ENCODE results near the gene PCIF1.
"Not testable (repeated sequence)": the region's sequence is repeated elsewhere in the genome, so short reads cannot be mapped to it uniquely, and the experiment has no call there.

The PCIF1 gene

DNA sequence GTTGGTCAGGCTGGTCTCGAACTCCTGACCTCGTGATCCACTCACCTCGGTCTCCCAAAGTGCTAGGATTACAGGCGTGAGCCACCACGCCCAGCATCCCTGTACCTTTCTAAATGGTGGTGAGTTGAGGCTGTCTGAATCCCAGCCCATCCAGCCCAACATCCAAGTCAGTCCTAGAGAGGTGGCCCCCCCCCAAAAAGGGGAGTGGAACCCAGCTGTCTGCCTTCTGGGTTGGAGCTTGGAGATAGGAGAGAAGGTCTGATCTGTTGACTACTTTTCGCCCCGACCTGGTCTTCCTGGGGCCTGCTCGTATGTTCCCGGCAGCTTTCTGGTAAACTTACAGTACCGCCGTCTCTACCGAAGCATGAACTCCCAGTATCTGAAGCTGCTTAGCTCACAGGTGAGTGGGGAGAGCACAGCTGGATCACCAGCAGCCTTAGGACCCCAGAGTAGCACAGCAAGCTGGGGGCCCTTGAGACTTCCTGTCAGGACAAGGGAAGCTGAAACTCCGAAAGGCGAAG, 37.8 kb upstream of the PCIF1 start:
- peaks cover 12% of the 10 kb centered on the region for H3K36me3 ChIP-seq (ENCODE audit: control insufficient read depth, insufficient read depth, low read length)
- H3K4me3 ChIP-seq (ENCODE audit: low read length) = no peak overlapping the region
- no peak overlapping the region for H3K9ac ChIP-seq (ENCODE audit: low read length)
- no peaks in the 10 kb centered on the region for H3K9me3 ChIP-seq (ENCODE audit: control insufficient read depth, low read length)
- H3K4me1 ChIP-seq (ENCODE audit: control insufficient read depth, insufficient read depth, low read length) = peaks cover 10% of the 10 kb centered on the region
- no peaks in the 10 kb centered on the region for H3K27me3 ChIP-seq (ENCODE audit: control insufficient read depth, insufficient read depth, low read length)

DNA sequence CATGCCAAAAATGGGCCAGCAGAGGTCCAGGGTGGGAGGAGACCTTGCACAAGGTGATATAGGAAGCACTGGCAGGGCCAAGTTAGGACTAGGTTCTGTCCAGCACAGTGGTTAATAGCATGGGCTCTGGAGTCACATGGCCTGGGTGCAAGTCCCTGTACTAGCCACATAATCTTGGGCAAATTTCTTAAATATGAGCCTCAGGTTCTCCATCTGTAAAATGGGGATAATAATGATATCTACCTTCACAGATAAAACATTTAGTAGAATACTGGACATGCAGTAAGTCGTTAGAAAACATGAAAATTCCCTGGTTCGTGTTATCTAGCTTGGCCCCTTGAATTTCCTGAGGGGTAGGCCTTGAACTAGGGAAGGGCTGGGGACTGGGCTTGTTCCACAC, 37.2 kb upstream of the PCIF1 start:
- peaks cover 4% of the 10 kb centered on the region for H3K4me1 ChIP-seq (ENCODE audit: control insufficient read depth, insufficient read depth, low read length)
- H3K9me3 ChIP-seq (ENCODE audit: control insufficient read depth, low read length) = no peaks in the 10 kb centered on the region
- H3K4me3 ChIP-seq (ENCODE audit: low read length) = no peak overlapping the region
- H3K36me3 ChIP-seq (ENCODE audit: control insufficient read depth, insufficient read depth, low read length) = peaks cover 12% of the 10 kb centered on the region
- H3K27me3 ChIP-seq (ENCODE audit: control insufficient read depth, insufficient read depth, low read length) = no peaks in the 10 kb centered on the region
- H3K9ac ChIP-seq (ENCODE audit: low read length) = no peak overlapping the region

DNA sequence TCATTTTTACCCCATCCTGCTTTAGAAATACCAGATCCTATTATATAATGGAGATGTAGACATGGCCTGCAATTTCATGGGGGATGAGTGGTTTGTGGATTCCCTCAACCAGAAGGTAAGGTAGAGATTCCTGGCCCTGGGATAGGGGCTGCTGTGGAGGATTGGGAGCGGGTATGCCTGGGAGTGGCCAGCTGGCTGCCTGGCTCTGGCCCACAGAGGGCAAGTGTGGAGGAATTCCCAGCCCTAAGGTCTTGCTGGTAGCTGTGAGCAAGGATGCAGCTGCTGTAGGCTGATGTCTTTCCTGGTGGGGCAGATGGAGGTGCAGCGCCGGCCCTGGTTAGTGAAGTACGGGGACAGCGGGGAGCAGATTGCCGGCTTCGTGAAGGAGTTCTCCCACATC, 36.8 kb upstream of the PCIF1 start:
- Histone ChIP-seq H3K9ac (ENCODE audit: low read length) (no peak overlapping the region), H3K36me3 (ENCODE audit: control insufficient read depth, insufficient read depth, low read length) (peaks cover 12% of the 10 kb centered on the region), H3K4me3 (ENCODE audit: low read length) (no peak overlapping the region), H3K27me3 (ENCODE audit: control insufficient read depth, insufficient read depth, low read length) (no peaks in the 10 kb centered on the region), H3K9me3 (ENCODE audit: control insufficient read depth, low read length) (no peaks in the 10 kb centered on the region), H3K4me1 (ENCODE audit: control insufficient read depth, insufficient read depth, low read length) (peaks cover under 1% of the 10 kb centered on the region)

DNA sequence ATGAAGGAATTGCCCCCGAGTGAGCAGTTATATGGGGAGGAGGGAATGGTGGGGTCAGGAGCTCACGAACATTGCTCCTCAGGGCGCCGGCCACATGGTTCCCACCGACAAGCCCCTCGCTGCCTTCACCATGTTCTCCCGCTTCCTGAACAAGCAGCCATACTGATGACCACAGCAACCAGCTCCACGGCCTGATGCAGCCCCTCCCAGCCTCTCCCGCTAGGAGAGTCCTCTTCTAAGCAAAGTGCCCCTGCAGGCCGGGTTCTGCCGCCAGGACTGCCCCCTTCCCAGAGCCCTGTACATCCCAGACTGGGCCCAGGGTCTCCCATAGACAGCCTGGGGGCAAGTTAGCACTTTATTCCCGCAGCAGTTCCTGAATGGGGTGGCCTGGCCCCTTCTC, 36.2 kb upstream of the PCIF1 start:
- Histone ChIP-seq H3K4me3 (ENCODE audit: low read length) (no peak overlapping the region), H3K9ac (ENCODE audit: low read length) (no peak overlapping the region), H3K4me1 (ENCODE audit: control insufficient read depth, insufficient read depth, low read length) (no peaks in the 10 kb centered on the region), H3K36me3 (ENCODE audit: control insufficient read depth, insufficient read depth, low read length) (peaks cover 12% of the 10 kb centered on the region), H3K27me3 (ENCODE audit: control insufficient read depth, insufficient read depth, low read length) (no peaks in the 10 kb centered on the region), H3K9me3 (ENCODE audit: control insufficient read depth, low read length) (no peaks in the 10 kb centered on the region)

DNA sequence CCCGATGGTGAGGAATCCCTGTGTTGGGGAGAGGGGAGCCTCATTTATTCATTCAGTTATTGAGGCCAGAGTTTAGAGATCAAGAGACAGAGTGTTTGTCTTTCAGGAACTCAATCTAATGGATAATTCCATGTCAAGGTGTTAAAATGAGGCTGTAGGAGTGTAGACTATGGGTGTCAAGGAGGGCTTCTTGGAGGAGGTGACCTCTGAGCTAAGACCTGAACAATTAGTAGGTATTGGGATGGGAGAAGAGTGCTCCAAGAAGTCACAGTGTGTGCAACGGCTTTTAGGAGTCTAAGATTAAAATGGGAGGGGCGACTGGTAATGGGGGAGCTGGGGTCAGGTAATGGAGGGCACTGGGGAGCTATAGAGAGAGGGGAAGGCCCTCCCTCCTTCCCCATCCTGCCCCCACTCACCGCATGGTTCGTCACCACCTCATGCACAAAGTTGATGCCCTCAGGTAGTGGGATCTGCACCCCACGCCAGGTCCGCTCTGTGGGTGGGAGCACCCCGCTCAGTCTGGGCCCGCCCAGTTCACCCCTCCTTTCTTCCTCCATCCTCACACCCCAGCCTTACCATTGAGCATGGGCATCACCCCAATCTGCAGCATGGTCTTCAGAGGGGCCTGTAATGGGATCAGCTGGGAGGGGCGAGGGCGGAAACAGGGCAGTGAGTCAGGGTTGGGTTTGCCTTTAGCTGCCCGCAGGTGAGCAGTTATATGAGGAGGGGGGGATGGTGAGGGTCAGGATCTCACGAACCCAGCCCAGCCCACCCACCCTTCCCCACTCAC, 35.2 kb upstream of the PCIF1 start:
- H3K27me3 ChIP-seq (ENCODE audit: control insufficient read depth, insufficient read depth, low read length) = no peaks in the 10 kb centered on the region
- no peaks in the 10 kb centered on the region for H3K4me1 ChIP-seq (ENCODE audit: control insufficient read depth, insufficient read depth, low read length)
- H3K9me3 ChIP-seq (ENCODE audit: control insufficient read depth, low read length) = no peaks in the 10 kb centered on the region
- H3K4me3 ChIP-seq (ENCODE audit: low read length) = no peak overlapping the region
- H3K9ac ChIP-seq (ENCODE audit: low read length) = no peak overlapping the region
- H3K36me3 ChIP-seq (ENCODE audit: control insufficient read depth, insufficient read depth, low read length) = peaks cover 9% of the 10 kb centered on the region

DNA sequence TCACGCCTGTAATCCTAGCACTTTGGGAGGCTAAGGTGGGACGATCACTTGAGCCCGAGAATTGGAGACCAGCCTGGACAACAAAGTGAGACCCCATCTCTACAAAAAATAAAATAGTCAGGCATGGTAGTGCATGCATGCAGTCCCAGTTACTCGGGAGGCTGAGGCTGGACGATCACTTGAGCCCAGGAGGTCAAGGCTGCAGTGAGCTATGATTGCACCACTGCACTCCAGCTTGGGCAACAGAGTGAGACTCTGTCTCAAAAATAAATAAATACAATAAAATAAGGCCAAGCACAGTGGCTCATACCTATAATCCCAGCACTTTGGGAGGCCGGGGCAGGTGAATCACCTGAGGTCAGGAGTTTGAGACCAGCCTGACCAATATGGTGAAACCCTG, 33.2 kb upstream of the PCIF1 start:
- not testable (repeated sequence) for H3K9ac ChIP-seq (ENCODE audit: low read length); H3K4me1 ChIP-seq (ENCODE audit: control insufficient read depth, insufficient read depth, low read length); H3K27me3 ChIP-seq (ENCODE audit: control insufficient read depth, insufficient read depth, low read length); H3K36me3 ChIP-seq (ENCODE audit: control insufficient read depth, insufficient read depth, low read length); H3K9me3 ChIP-seq (ENCODE audit: control insufficient read depth, low read length); H3K4me3 ChIP-seq (ENCODE audit: low read length)

DNA sequence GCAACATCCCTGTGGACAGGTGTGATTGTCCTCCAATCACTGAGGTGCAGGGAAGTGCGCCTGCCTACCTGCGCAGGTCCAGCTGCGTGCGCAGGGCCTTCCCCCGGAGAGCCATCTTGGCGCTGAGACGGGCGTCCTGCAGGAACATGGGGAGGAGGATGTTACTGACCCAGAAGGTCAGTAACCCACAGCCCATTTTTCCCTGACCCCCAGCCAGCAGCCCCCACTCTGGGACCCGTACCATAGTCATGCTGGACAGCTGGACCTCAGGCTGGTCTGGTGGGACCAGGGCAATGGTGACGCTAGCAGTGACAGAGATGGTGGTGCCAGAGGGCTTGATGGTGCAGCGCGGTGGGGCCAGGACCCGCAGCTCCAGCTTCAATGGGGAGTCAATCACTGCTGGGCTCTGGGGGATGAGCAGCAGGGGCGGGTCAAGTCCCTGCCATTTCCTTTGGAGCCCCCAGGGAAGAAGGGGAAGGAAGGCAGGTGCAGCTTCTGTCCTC, 32.2 kb upstream of the PCIF1 start:
- no peaks in the 10 kb centered on the region for H3K9me3 ChIP-seq (ENCODE audit: control insufficient read depth, low read length)
- H3K4me1 ChIP-seq (ENCODE audit: control insufficient read depth, insufficient read depth, low read length) = no peaks in the 10 kb centered on the region
- H3K36me3 ChIP-seq (ENCODE audit: control insufficient read depth, insufficient read depth, low read length) = peaks cover under 1% of the 10 kb centered on the region
- no peak overlapping the region for H3K4me3 ChIP-seq (ENCODE audit: low read length)
- no peaks in the 10 kb centered on the region for H3K27me3 ChIP-seq (ENCODE audit: control insufficient read depth, insufficient read depth, low read length)
- H3K9ac ChIP-seq (ENCODE audit: low read length) = no peak overlapping the region

DNA sequence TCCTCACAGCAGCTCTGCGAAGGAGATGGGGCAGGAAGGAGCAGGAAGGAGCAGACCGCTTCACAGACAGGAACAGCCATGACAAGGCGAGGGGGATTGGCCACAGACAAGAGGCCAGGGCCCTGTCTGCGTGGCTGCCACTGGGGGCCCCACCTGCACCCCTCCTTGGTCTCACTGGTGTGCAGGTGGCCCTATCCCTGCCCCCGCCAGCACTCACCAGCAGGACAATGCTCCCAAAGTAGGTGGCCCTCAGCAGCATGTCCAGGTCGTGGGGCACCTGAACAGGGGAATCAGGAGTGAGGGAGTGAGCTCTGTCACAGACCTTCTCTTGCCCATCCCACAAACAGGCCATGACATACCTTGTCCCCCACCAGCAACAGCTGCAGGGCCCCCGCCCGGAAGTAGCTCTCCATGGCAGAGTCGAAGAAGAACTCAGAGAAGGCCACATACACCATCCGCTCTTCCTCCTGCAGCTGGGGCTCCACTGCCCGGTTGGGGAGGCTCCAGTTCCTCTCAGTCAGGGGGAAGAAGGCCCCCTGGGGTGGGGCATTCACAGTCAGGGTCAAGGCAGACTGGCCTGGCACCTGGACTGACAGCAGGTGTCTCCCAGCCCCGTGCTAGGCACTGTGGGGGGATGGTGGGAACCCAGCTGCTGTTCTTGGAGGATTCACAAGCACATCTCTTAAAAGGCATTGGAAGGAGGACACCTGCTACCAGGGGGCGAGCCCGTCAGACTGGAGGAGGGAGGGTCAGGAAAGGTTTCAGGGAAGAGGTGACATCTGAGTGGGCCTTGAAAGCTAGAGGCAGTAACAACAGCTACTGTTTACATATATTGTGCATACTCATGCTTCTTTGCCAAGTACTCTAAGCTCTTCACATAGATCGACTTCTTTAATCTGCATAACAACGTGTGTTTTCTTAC, 29.6 kb upstream of the PCIF1 start:
- no peaks in the 10 kb centered on the region for H3K4me1 ChIP-seq (ENCODE audit: control insufficient read depth, insufficient read depth, low read length)
- H3K36me3 ChIP-seq (ENCODE audit: control insufficient read depth, insufficient read depth, low read length) = no peaks in the 10 kb centered on the region
- H3K9ac ChIP-seq (ENCODE audit: low read length) = no peak overlapping the region
- no peak overlapping the region for H3K4me3 ChIP-seq (ENCODE audit: low read length)
- H3K9me3 ChIP-seq (ENCODE audit: control insufficient read depth, low read length) = no peaks in the 10 kb centered on the region
- no peaks in the 10 kb centered on the region for H3K27me3 ChIP-seq (ENCODE audit: control insufficient read depth, insufficient read depth, low read length)

DNA sequence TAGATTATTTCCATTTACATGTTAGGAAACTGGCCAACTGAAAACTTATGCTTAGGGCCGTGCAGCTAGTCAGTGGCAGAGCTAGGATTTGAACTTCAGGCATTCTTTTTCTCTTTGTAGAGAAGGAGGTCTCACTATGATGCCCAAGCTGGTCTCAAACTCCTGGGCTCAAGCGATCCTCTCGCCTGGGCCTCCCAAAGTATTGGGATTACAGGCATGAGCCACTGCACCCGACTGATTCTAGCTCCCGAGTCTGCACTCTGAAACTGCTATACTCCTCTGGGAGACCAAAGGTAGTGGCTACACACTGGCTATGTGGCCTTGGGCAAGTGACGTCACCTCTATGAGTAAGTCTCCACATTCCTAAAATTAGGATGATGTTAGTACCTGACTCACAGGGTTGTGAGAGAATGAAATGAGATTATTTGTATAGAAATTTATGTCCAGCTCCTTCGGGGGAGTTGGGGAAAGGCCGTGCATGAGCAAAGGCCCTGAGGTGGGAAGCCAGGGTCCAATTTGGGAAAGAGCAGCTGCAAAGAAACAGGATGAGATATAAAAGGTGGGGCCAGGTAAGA, 28.9 kb upstream of the PCIF1 start:
- Histone ChIP-seq H3K9me3 (ENCODE audit: control insufficient read depth, low read length) (no peaks in the 10 kb centered on the region), H3K4me3 (ENCODE audit: low read length) (no peak overlapping the region), H3K27me3 (ENCODE audit: control insufficient read depth, insufficient read depth, low read length) (no peaks in the 10 kb centered on the region), H3K9ac (ENCODE audit: low read length) (no peak overlapping the region), H3K36me3 (ENCODE audit: control insufficient read depth, insufficient read depth, low read length) (no peaks in the 10 kb centered on the region), H3K4me1 (ENCODE audit: control insufficient read depth, insufficient read depth, low read length) (no peaks in the 10 kb centered on the region)

DNA sequence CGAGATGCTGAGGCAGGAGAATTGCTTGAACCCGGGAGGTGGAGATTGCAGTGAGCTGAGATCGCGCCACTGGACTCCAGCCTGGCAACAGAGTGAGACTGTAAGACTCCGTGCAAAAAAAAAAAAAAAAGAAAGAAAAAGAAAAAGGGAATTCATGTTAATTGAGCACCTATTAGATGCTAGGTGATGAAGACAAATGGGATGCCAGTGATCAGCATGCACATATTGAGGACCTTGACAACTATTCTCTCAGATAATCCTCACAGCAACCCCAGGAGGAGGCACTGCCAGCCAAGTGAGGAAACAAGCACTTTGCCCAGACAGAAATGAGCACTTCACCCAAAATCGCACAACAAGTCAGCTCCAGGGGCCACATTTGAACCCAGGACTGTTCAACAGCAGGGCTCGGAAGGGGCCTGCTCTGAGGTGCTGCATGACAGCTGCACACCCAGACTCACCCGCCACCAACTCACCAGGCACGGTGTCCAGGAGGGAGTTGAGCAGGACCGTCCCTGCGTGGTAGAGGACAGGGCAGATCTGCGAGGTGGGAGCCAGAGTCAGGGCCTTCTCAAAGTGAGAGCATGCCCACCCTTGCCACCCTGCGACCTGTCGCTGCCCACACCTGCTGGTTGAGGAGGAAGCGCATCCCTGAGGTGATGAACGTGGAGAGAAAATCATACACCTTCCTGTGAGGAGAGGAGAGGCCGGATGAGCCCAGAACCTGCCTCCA, 27.1 kb upstream of the PCIF1 start:
- H3K4me3 ChIP-seq (ENCODE audit: low read length) = no peak overlapping the region
- H3K27me3 ChIP-seq (ENCODE audit: control insufficient read depth, insufficient read depth, low read length) = no peaks in the 10 kb centered on the region
- peaks cover 12% of the 10 kb centered on the region for H3K4me1 ChIP-seq (ENCODE audit: control insufficient read depth, insufficient read depth, low read length)
- no peaks in the 10 kb centered on the region for H3K9me3 ChIP-seq (ENCODE audit: control insufficient read depth, low read length)
- H3K9ac ChIP-seq (ENCODE audit: low read length) = no peak overlapping the region
- no peaks in the 10 kb centered on the region for H3K36me3 ChIP-seq (ENCODE audit: control insufficient read depth, insufficient read depth, low read length)

DNA sequence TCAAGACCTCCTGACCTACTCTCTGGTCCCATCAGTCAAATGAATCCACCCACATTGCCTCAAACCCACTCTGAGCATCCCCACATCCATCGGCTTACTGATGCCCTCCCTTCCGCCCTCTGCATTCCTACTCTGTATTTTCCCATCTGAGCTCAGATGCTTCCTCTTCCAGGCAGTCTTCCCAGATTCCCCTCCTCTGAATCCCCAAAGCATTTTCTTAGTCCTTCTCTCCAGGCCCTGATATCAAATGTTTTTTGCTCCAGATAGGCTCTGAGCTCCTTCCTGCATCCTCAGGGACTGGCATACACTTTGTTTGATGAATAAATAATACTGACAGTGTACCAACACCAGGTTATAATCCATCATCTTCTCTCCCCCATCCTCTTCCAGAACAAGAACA, 26.4 kb upstream of the PCIF1 start:
- H3K9me3 ChIP-seq (ENCODE audit: control insufficient read depth, low read length) = no peaks in the 10 kb centered on the region
- H3K36me3 ChIP-seq (ENCODE audit: control insufficient read depth, insufficient read depth, low read length) = no peaks in the 10 kb centered on the region
- peaks cover 15% of the 10 kb centered on the region for H3K4me1 ChIP-seq (ENCODE audit: control insufficient read depth, insufficient read depth, low read length)
- H3K27me3 ChIP-seq (ENCODE audit: control insufficient read depth, insufficient read depth, low read length) = no peaks in the 10 kb centered on the region
- no peak overlapping the region for H3K4me3 ChIP-seq (ENCODE audit: low read length)
- H3K9ac ChIP-seq (ENCODE audit: low read length) = no peak overlapping the region

Data from mucosa of stomach (tissue), 1 donor.